ENCODE results near the gene KRT4. TPM values are rescaled to one million over a fixed set of nuclear protein-coding genes. Genes with fewer than 3 reads are reported as not detected.

KRT4 gene
- polyA plus RNA-seq, 3 donors: not detected

DNA sequence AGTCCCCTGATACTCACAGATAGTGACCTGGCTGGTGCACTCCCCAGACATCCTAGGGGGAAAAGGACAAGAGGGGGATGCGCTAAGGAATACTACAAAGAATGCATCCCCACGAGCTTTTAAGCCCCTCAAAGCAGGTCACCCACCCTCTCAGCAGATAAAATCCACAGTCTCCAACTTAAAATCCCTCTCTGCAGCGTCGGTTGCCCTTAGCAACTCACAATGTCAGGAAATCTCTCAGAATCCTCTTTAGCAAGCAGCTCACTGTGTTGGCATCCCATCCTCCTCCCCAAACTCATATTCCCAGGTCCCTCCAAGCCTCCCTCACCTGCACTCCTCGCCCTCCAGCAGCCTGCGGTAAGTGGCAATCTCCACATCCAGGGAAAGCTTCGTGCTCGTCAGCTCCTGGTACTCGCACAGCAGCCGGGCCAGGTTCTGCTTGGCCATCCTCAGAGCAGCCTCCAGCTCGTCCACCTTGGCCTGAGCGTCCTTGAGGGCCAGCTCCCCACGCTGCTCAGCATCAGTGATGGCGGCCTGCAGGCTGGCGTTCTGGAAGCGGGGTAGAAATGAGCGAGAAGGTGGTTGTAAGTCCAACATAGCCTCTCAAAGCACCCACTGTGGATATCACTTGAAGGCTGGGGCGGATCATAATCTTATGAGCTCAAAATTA lies 25.7 kb upstream of the KRT4 start:
- Mint-ChIP-seq H3K27me3 (ENCODE audit: low read depth in 3 of 3) (peaks cover 2 to 11% (median 6%) of the 10 kb centered on the region in 3 donors), H3K36me3 (no peaks in the 10 kb centered on the region), H3K9me3 (peaks cover 0 to 2% (median 0%) of the 10 kb centered on the region in 7 donors), H3K4me1 (peaks cover 9% of the 10 kb centered on the region), H3K27ac (no peak overlapping the region), H3K4me3 (no peak overlapping the region)
- Histone ChIP-seq H3K27ac (ENCODE audit: low read depth in 1 of 2, low read length in 2 of 2) (no peak overlapping the region), H3K4me1 (ENCODE audit: control insufficient read depth in 1 of 2, insufficient read depth in 2 of 2, low read length in 2 of 2) (no peaks in the 10 kb centered on the region), H3K9ac (ENCODE audit: insufficient read depth, low read length, poor library complexity, severe bottlenecking) (no peak overlapping the region), H3K4me2 (replicated peaks; ENCODE audit: extremely low read depth, low read length, poor library complexity, severe bottlenecking) (no peak overlapping the region), H4K20me1 (ENCODE audit: insufficient read depth, low read length) (no peaks in the 10 kb centered on the region), H3K27me3 (ENCODE audit: control insufficient read depth in 2 of 2, insufficient read depth in 2 of 2, low read length in 2 of 2) (no peaks in the 10 kb centered on the region), H2AFZ (ENCODE audit: insufficient read depth, low read depth, low read length, poor library complexity, severe bottlenecking) (no peak overlapping the region), H3K79me2 (ENCODE audit: insufficient read depth, low read length) (no peaks in the 10 kb centered on the region), H3K36me3 (replicated peaks in 1 of 2; ENCODE audit: control insufficient read depth in 1 of 2, insufficient read depth in 2 of 2, low read length in 2 of 2) (no peaks in the 10 kb centered on the region), H3K9me3 (replicated peaks in 1 of 2; ENCODE audit: control insufficient read depth in 1 of 2, insufficient read depth in 1 of 2, low read length in 2 of 2) (no peaks in the 10 kb centered on the region), H3K4me3 (replicated peaks in 1 of 3; ENCODE audit: low read depth in 2 of 3, low read length in 3 of 3) (no peak overlapping the region)
- TF ChIP-seq, protein P1, sequence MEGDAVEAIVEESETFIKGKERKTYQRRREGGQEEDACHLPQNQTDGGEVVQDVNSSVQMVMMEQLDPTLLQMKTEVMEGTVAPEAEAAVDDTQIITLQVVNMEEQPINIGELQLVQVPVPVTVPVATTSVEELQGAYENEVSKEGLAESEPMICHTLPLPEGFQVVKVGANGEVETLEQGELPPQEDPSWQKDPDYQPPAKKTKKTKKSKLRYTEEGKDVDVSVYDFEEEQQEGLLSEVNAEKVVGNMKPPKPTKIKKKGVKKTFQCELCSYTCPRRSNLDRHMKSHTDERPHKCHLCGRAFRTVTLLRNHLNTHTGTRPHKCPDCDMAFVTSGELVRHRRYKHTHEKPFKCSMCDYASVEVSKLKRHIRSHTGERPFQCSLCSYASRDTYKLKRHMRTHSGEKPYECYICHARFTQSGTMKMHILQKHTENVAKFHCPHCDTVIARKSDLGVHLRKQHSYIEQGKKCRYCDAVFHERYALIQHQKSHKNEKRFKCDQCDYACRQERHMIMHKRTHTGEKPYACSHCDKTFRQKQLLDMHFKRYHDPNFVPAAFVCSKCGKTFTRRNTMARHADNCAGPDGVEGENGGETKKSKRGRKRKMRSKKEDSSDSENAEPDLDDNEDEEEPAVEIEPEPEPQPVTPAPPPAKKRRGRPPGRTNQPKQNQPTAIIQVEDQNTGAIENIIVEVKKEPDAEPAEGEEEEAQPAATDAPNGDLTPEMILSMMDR (IDR thresholded peaks at IDR 0.05): no peak
- 90% methylated on average over 11 of the region's 18 CpGs for WGBS (ENCODE audit: insufficient coverage)
- intact Hi-C loops (cut with micrococcal nuclease): no loop called here
- DNase-seq: no peak

DNA sequence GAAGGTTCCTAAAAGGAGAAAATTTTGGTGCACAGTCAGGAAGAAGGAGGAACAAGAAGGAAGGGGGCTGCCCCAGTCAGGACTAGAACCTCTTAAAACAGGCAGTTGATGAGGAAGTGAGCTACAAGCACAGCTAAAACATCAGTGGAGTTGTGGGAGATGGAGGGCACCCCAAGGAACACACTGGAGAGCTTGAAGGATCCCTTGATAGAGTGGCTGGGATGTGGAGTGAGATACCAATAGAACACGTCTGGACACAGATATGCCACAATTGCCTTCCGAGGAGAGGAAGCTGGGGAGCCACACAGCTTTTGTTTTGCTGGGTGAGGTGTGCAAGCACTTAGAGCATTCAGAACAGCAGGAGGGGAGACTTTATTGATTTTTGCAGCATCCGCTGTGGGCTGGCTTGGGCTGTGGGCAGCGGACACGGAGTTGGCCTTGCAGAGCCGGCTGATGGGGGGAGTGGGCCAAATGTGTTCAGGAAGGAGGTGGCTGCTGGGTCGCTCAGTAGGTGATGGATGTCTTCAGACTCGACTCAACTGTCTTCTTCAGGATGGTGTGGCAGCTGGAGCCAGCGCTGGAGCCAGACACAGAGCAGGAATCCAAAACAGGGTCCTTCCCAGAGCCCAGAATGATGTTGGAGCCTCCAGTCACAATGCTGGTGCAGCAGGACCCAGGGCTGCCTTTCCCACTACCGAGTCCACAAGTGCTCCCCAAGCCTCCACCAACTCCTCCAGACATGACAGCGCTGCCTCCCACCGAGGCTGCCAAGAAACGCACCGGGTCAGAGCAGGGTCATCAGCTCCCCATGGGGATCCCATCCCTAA lies 24.9 kb upstream of the KRT4 start:
- no peaks in the 10 kb centered on the region for H3K4me1 ChIP-seq (ENCODE audit: control insufficient read depth in 1 of 2, insufficient read depth in 2 of 2, low read length in 2 of 2)
- H4K20me1 ChIP-seq (ENCODE audit: insufficient read depth, low read length): no peaks in the 10 kb centered on the region
- peak in 1 of 3 donors; percentile 25 for DNase-seq
- H3K4me3 ChIP-seq (replicated peaks in 1 of 3; ENCODE audit: low read depth in 2 of 3, low read length in 3 of 3): no peak overlapping the region
- Mint-ChIP-seq H3K36me3 (no peaks in the 10 kb centered on the region), H3K4me3 (no peak overlapping the region), H3K27ac (peak overlapping the region in 2 of 7 donors; percentile 17 to 30), H3K9me3 (peaks cover 0 to 2% (median 0%) of the 10 kb centered on the region in 7 donors), H3K27me3 (ENCODE audit: low read depth in 3 of 3) (peaks cover 2 to 11% (median 6%) of the 10 kb centered on the region in 3 donors), H3K4me1 (peaks cover 9% of the 10 kb centered on the region)
- intact Hi-C loops (cut with micrococcal nuclease): no loop called here
- TF ChIP-seq, protein P1 (IDR thresholded peaks at IDR 0.05): no peak
- H3K79me2 ChIP-seq (ENCODE audit: insufficient read depth, low read length): no peaks in the 10 kb centered on the region
- H3K9ac ChIP-seq (ENCODE audit: insufficient read depth, low read length, poor library complexity, severe bottlenecking): no peak overlapping the region
- no peaks in the 10 kb centered on the region for H3K27me3 ChIP-seq (ENCODE audit: control insufficient read depth in 2 of 2, insufficient read depth in 2 of 2, low read length in 2 of 2)
- no peak overlapping the region for H3K27ac ChIP-seq (ENCODE audit: low read depth in 1 of 2, low read length in 2 of 2)
- no peaks in the 10 kb centered on the region for H3K36me3 ChIP-seq (replicated peaks in 1 of 2; ENCODE audit: control insufficient read depth in 1 of 2, insufficient read depth in 2 of 2, low read length in 2 of 2)
- no peak overlapping the region for H2AFZ ChIP-seq (ENCODE audit: insufficient read depth, low read depth, low read length, poor library complexity, severe bottlenecking)
- no peak overlapping the region for H3K4me2 ChIP-seq (replicated peaks; ENCODE audit: extremely low read depth, low read length, poor library complexity, severe bottlenecking)
- WGBS (ENCODE audit: insufficient coverage): 69% methylated on average over 14 of the region's 14 CpGs
- H3K9me3 ChIP-seq (replicated peaks in 1 of 2; ENCODE audit: control insufficient read depth in 1 of 2, insufficient read depth in 1 of 2, low read length in 2 of 2): no peaks in the 10 kb centered on the region

Data from CD14-positive monocyte (primary cell).